ENCODE results near the gene DBT. TPM values are rescaled to one million over a fixed set of nuclear protein-coding genes. Genes with fewer than 3 reads are reported as not detected.

DBT gene
- total and polyA plus RNA-seq, 2 of the 8 experiments (the other 6 are each of a cell fraction or from before 2014, with no cell fraction given), result 3.3 to 24.6 TPM

- no peak overlapping the region for H3K4me2 ChIP-seq (ENCODE audit: insufficient read depth in 1 of 2, low read depth in 2 of 2, low read length in 2 of 2)
- FAIRE-seq, result no peak
- no peaks in the 10 kb centered on the region for H3K27me3 ChIP-seq (replicated peaks in 1 of 4; ENCODE audit: control insufficient read depth in 3 of 4, extremely low read depth in 1 of 4, insufficient read depth in 3 of 4, low read length in 3 of 4)
- TF ChIP-seq TAF1 (IDR thresholded peaks at IDR 0.05; ENCODE audit: low read depth, low read length), result no peak
- no peak for TF ChIP-seq CBX5 (IDR thresholded peaks at IDR 0.05; ENCODE audit: low read depth, low read length)
- no peak for TF ChIP-seq EP300 (IDR thresholded peaks at IDR 0.05; ENCODE audit: borderline replicate concordance in 1 of 2, low read depth in 2 of 2, low read length in 2 of 2)
- no peak for TF ChIP-seq CEBPB (IDR thresholded peaks at IDR 0.05; ENCODE audit: low read depth, low read length)
- TF ChIP-seq PHF8 (conservative IDR thresholded peaks at IDR 0.05; ENCODE audit: low read depth, low read length), result no peak
- no peak for TF ChIP-seq GABPA (IDR thresholded peaks at IDR 0.05; ENCODE audit: borderline replicate concordance, insufficient read depth, low read length)
- no peak for TF ChIP-seq POU5F1 (IDR thresholded peaks at IDR 0.05; ENCODE audit: low read depth, low read length)
- no peak for TF ChIP-seq ZNF274 (IDR thresholded peaks at IDR 0.05; ENCODE audit: borderline replicate concordance, extremely low read depth, low read length)
- TF ChIP-seq SIN3A (conservative IDR thresholded peaks at IDR 0.05 in 1 of 2, IDR thresholded peaks at IDR 0.05 in 1 of 2; ENCODE audit: low read depth in 1 of 2, low read length in 2 of 2), result no peak
- no peak for TF ChIP-seq ASH2L (IDR thresholded peaks at IDR 0.05; ENCODE audit: low read length)
- TF ChIP-seq SUZ12 (IDR thresholded peaks at IDR 0.05; ENCODE audit: low read length), result no peak
- TF ChIP-seq, protein P1, sequence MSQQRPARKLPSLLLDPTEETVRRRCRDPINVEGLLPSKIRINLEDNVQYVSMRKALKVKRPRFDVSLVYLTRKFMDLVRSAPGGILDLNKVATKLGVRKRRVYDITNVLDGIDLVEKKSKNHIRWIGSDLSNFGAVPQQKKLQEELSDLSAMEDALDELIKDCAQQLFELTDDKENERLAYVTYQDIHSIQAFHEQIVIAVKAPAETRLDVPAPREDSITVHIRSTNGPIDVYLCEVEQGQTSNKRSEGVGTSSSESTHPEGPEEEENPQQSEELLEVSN (IDR thresholded peaks at IDR 0.05), result no peak
- TF ChIP-seq HDAC2 (IDR thresholded peaks at IDR 0.05; ENCODE audit: borderline replicate concordance in 1 of 2, low read depth in 2 of 2, low read length in 2 of 2), result no peak
Measured at GRCh38 chr1:100184536-100184935, 65.1 kb downstream of the DBT start.

More at GRCh38 chr1:100184536-100184935, 65.1 kb downstream of the DBT start:
- H3K23me2 ChIP-seq (ENCODE audit: low read depth, low read length), result no peaks in the 10 kb centered on the region; the same call in 1 of the 2 replicates
- H4K20me1 ChIP-seq (replicated peaks in 1 of 2; ENCODE audit: control insufficient read depth in 1 of 2, insufficient read depth in 2 of 2, low read length in 2 of 2), result no peaks in the 10 kb centered on the region
- ChIA-PET POLR2A (ENCODE audit: partially characterized antibody) (interaction anchor here (1.3 kb wide), 1 partner anchor 15 kb away, joined by 3 read pairs; no protein-coding TSS in a partner anchor), CTCF (ENCODE audit: partially characterized antibody) (interaction anchor here (1.0 kb wide), 1 partner anchor 238 kb away, joined by 5 read pairs; no protein-coding TSS in a partner anchor)
- H3K79me1 ChIP-seq (ENCODE audit: low read depth, low read length), result no peaks in the 10 kb centered on the region
- no peak overlapping the region for H2AFZ ChIP-seq (ENCODE audit: low read length)
- H3K4ac ChIP-seq (replicated peaks; ENCODE audit: insufficient read length, low read depth, low read length), result no peak overlapping the region
- H2BK15ac ChIP-seq (ENCODE audit: low read length), result no peak overlapping the region
- H2BK12ac ChIP-seq (ENCODE audit: low read depth, low read length), result no peak overlapping the region
- H3K4me1 ChIP-seq (replicated peaks in 1 of 4; ENCODE audit: control insufficient read depth in 3 of 4, insufficient read depth in 4 of 4, low read length in 3 of 4), result no peaks in the 10 kb centered on the region
- H3K56ac ChIP-seq (replicated peaks; ENCODE audit: insufficient read length, low read depth, low read length), result no peak overlapping the region
- no peak overlapping the region for H3K4me3 ChIP-seq (ENCODE audit: extremely low read depth in 1 of 4, insufficient read depth in 2 of 4, low read depth in 3 of 4, low read length in 4 of 4)
- 60% methylated on average over 1 of the region's 1 CpG; no CpG with 5 or more reads in 1 of the 2 experiments for WGBS, 2 experiments (ENCODE audit: extremely low coverage in 1 of 2, insufficient coverage in 1 of 2, insufficient read length in 1 of 2, insufficient replicate concordance in 2 of 2, low coverage in 1 of 2, low lambda C conversion rate in 2 of 2, missing lambda C conversion rate in 1 of 2)
- no peak overlapping the region for H4K91ac ChIP-seq (replicated peaks; ENCODE audit: insufficient read length, low read length)
- no peak overlapping the region for H2BK20ac ChIP-seq (ENCODE audit: low read length)
- no peak overlapping the region for H3K23ac ChIP-seq (ENCODE audit: insufficient read length)
- no peak overlapping the region for H2BK120ac ChIP-seq (replicated peaks; ENCODE audit: low read depth, low read length)
- H4K8ac ChIP-seq (ENCODE audit: extremely low read depth, insufficient read depth, low read length), result no peak overlapping the region
- no peak overlapping the region for H3K18ac ChIP-seq (ENCODE audit: extremely low read depth, low read length)
- no peak overlapping the region for H4K5ac ChIP-seq (ENCODE audit: insufficient read length, low read depth, low read length)
- no peak for DNase-seq (ENCODE audit: low read depth in 1 of 2, low spot score in 2 of 2)
- no peak overlapping the region for H3K9ac ChIP-seq (replicated peaks in 1 of 4; ENCODE audit: extremely low read depth in 1 of 4, low read depth in 3 of 4, low read length in 3 of 4)
- H3K27ac ChIP-seq (ENCODE audit: low read depth, low read length), result no peak overlapping the region
- H3K79me2 ChIP-seq (ENCODE audit: control insufficient read depth in 1 of 2, insufficient read depth in 2 of 2, low read length in 2 of 2), result no peaks in the 10 kb centered on the region
- no peaks in the 10 kb centered on the region for H3K9me3 ChIP-seq (ENCODE audit: insufficient read depth in 2 of 2, low read depth in 1 of 2, low read length in 1 of 2)
- no peak overlapping the region for H2BK5ac ChIP-seq (ENCODE audit: low read depth, low read length)
- no peaks in the 10 kb centered on the region; a peak in 1 of 8 replicates for H3K36me3 ChIP-seq (ENCODE audit: control insufficient read depth in 2 of 4, insufficient read depth in 4 of 4, low read length in 3 of 4)
- no peak overlapping the region for H3K14ac ChIP-seq (ENCODE audit: insufficient read length)
- H2AK5ac ChIP-seq (ENCODE audit: low read depth, low read length), result no peak overlapping the region

All from H1 (cell line).